CD4-positive, alpha-beta T cell (primary cell): Measurements from ENCODE around the gene NCOR2. TPM values are rescaled to one million over a fixed set of nuclear protein-coding genes. Genes with fewer than 3 reads are reported as not detected.

Source experiments
- ATAC-seq: fragments of 200-7000 bp; cut with Tn5 transposase; one replicate; pipeline ENCODE4 v1.10.0; 2022; ENCODE audit warnings: mild to moderate bottlenecking; ENCODE audit not compliant: poor library complexity
- CTCF ChIA-PET: fragments of 350-600 bp; sonication (Branson Sonifier 250); formaldehyde crosslinking; loops from one replicate; lab custom pipeline; 2021; ENCODE audit warnings: antibody characterized with exemption, inconsistent platforms; lab: Charles Lee
- POLR2A ChIA-PET: fragments of 350-600 bp; sonication (Branson Sonifier 250); formaldehyde crosslinking; loops from one replicate; lab custom pipeline; 2021; ENCODE audit warnings: antibody characterized with exemption, inconsistent platforms; lab: Charles Lee
- DNase-seq, 14 experiments: peaks; one replicate each; pipeline ENCODE4 v3.0.0-alpha.2; 2013 to 2020; ENCODE audit warnings: mixed read lengths in 2 of 14
- H3K27ac ChIP-seq, 2 donors: one replicate each; pipeline versions ENCODE4 v1.5.1 to v1.7.0; 2013; ENCODE audit warnings: low read length in 2 of 2, low read depth in 1 of 2, mild to moderate bottlenecking in 1 of 2
- H3K27me3 ChIP-seq, 2 experiments: 1 replicate in 1 of 2; 2 replicates in 1 of 2; pipeline versions ENCODE4 v1.6.1 to v1.7.0; 2013; ENCODE audit warnings: low read length in 2 of 2, control low read depth in 1 of 2, mild to moderate bottlenecking in 1 of 2, moderate library complexity in 1 of 2; ENCODE audit not compliant: insufficient read depth in 2 of 2, control insufficient read depth in 1 of 2
- H3K36me3 ChIP-seq: one replicate; pipeline ENCODE4 v1.6.1; 2013; ENCODE audit warnings: low read length, control low read depth; ENCODE audit not compliant: insufficient read depth
- H3K4me1 ChIP-seq: one replicate; pipeline ENCODE4 v1.6.1; 2013; ENCODE audit warnings: low read length, control low read depth; ENCODE audit not compliant: insufficient read depth
- H3K4me3 ChIP-seq: one replicate; pipeline ENCODE4 v1.5.1; 2013; ENCODE audit warnings: mild to moderate bottlenecking, low read length, moderate library complexity
- H3K9me3 ChIP-seq, 2 experiments: 1 replicate in 1 of 2; 2 replicates in 1 of 2; pipeline versions ENCODE4 v1.6.1 to v1.7.0; 2013; ENCODE audit warnings: low read length in 2 of 2, mild to moderate bottlenecking in 2 of 2, control low read depth in 1 of 2, moderate library complexity in 1 of 2; ENCODE audit not compliant: control insufficient read depth in 1 of 2, insufficient read depth in 1 of 2
- H3K27ac Mint-ChIP-seq: one replicate; pipeline ENCODE4 v1.8.0; 2020; ENCODE audit warnings: mixed read lengths
- H3K27me3 Mint-ChIP-seq: one replicate; pipeline ENCODE4 v1.8.0; 2021; ENCODE audit warnings: mixed read lengths
- H3K36me3 Mint-ChIP-seq: one replicate; pipeline ENCODE4 v1.8.0; 2021; ENCODE audit warnings: low read depth, mixed read lengths
- H3K4me1 Mint-ChIP-seq: one replicate; pipeline ENCODE4 v1.8.0; 2021; ENCODE audit warnings: low read depth, mixed read lengths
- H3K4me3 Mint-ChIP-seq: one replicate; pipeline ENCODE4 v1.8.0; 2020; ENCODE audit warnings: mild to moderate bottlenecking, mixed read lengths
- H3K9me3 Mint-ChIP-seq: one replicate; pipeline ENCODE4 v1.8.0; 2020; ENCODE audit warnings: mixed read lengths
- intact Hi-C, 2 experiments: fragments of 100-400 bp; cut with DNase I in 1 of 2; cut with micrococcal nuclease in 1 of 2; formaldehyde crosslinking; loops; one replicate each; pipeline versions ENCODE4 v1.15.1 to v1.9.0; 2023 to 2025; cut with DNase I, micrococcal nuclease
- total RNA-seq, 174 experiments: library from RNA in 2 of 174; stranded (reverse) in 2 of 174; gene quantifications; one replicate each; pipeline ENCODE4 v1.2.3 and lab custom pipeline; 2021 to 2026
- TF ChIP-seq, protein P1 (sequence below): fragments of 200-600 bp; IDR thresholded peaks from one replicate; pipeline ENCODE4 v1.8.0; 2022; ENCODE audit warnings: antibody characterized with exemption, mild to moderate bottlenecking

The NCOR2 gene
- total RNA-seq, 2 experiments from 2014 or later: 133 to 140 TPM

DNA sequence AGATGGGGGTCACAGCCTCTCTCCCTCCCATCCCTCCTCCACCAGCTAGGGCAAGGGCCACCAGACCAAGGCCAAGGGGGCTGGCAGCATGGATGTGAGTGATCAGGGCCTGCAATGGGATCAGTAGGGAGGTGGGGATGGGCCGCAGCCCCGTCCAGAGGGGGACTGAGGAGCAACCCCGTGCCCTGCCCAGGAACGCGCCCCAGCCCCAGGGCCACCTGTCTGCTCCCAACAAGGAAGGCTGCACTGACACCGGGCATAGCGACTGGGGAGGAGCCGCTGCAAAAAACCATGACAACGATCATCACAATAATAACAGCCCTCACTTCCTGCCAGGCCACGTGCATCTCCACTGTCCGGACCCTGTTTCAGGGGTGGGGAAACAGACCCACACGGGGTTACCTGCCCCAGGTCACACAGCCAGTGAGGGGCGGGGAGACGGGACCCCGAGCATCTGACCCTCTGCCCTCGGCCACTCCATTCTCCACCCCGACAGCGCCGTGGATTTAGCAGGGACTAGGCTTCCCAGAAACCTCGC is 24.3 kb downstream of the NCOR2 start:
- Mint-ChIP-seq H3K36me3 (no peaks in the 10 kb centered on the region), H3K4me3 (no peak overlapping the region), H3K27me3 (no peaks in the 10 kb centered on the region), H3K9me3 (no peaks in the 10 kb centered on the region), H3K27ac (peak overlapping the region; percentile 83), H3K4me1 (peaks cover 65% of the 10 kb centered on the region)
- Histone ChIP-seq H3K4me3 (no peak overlapping the region), H3K9me3 (peaks cover 0 to 3% of the 10 kb centered on the region in 2 experiments), H3K27me3 (no peaks in the 10 kb centered on the region), H3K36me3 (peaks cover 6% of the 10 kb centered on the region), H3K4me1 (peaks cover 73% of the 10 kb centered on the region), H3K27ac (no peak overlapping the region)
- DNase-seq: peak in 8 of 14 experiments; percentile 17 to 62 (median 28)
- intact Hi-C loops: loop anchor here in 1 of 2 experiments (10.0 kb wide), 1 partner anchor 148 kb away; no protein-coding TSS in a partner anchor
- TF ChIP-seq, protein P1, sequence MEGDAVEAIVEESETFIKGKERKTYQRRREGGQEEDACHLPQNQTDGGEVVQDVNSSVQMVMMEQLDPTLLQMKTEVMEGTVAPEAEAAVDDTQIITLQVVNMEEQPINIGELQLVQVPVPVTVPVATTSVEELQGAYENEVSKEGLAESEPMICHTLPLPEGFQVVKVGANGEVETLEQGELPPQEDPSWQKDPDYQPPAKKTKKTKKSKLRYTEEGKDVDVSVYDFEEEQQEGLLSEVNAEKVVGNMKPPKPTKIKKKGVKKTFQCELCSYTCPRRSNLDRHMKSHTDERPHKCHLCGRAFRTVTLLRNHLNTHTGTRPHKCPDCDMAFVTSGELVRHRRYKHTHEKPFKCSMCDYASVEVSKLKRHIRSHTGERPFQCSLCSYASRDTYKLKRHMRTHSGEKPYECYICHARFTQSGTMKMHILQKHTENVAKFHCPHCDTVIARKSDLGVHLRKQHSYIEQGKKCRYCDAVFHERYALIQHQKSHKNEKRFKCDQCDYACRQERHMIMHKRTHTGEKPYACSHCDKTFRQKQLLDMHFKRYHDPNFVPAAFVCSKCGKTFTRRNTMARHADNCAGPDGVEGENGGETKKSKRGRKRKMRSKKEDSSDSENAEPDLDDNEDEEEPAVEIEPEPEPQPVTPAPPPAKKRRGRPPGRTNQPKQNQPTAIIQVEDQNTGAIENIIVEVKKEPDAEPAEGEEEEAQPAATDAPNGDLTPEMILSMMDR: no peak
- ChIA-PET POLR2A (no interaction called here), CTCF (interaction anchor here (0.5 to 0.7 kb wide), 2 partner anchors 212 to 298 kb away, joined by 3 read pairs; no protein-coding TSS in a partner anchor)
- ATAC-seq: peak; percentile 78

DNA sequence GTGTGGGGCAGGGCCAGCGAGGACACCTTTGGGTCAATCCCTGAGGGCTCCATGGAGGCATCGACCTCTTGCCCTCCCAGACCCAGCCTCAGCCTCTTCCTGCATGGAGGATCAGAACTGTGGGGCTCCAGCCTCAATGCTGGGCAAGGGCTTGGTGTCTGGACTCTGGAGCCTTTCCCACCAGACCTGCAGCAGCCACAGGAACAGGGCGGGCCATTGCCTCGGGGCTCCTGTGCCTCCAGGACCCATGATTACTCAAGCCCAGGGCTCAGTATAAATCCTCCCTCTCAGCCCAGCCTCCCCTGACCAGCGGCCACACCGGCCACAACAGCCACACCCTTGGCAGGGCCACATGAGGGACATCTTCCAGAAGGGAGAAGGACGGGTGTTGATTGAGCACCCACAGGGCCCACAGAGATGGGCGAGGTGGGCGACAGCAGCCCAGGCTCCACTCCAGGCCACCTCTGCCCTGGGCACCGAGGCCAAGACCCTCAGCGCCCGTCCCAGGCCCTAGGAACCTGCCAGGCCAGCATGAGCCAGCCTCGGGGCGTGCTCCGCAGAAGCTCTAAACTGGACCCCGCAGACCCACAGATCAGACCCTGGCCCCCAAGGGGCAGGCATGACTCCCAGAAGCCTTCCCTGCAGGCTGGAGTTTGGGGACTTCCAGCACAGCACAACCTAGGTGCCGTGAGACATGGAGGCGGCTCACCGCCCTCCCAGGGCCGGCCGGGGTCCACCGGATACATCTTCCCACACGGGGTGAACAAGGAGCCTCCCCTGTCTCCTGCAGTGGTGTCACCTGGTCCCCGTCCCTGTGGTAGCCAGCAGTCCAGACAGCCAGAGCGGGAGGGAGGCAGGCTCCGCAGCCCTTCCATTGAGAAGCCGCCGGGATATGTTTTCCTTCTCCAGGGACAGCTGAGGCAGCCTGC is 25.1 kb downstream of the NCOR2 start:
- no peak overlapping the region for H3K4me3 ChIP-seq
- intact Hi-C loops: loop anchor here in 1 of 2 experiments (10.0 kb wide), 1 partner anchor 147 kb away; no protein-coding TSS in a partner anchor
- DNase-seq (no peak), ATAC-seq (no peak)
- Mint-ChIP-seq H3K4me3 (no peak overlapping the region), H3K27me3 (no peaks in the 10 kb centered on the region), H3K27ac (no peak overlapping the region), H3K4me1 (peaks cover 69% of the 10 kb centered on the region), H3K9me3 (no peaks in the 10 kb centered on the region), H3K36me3 (no peaks in the 10 kb centered on the region)
- ChIA-PET CTCF (interaction anchor here (0.7 kb wide), 1 partner anchor 299 kb away, joined by 3 read pairs; no protein-coding TSS in a partner anchor), POLR2A (no interaction called here)
- no peaks in the 10 kb centered on the region for H3K27me3 ChIP-seq
- no peaks in the 10 kb centered on the region for H3K36me3 ChIP-seq
- no peaks in the 10 kb centered on the region for H3K9me3 ChIP-seq
- no peak overlapping the region for H3K27ac ChIP-seq
- peaks cover 77% of the 10 kb centered on the region for H3K4me1 ChIP-seq
- TF ChIP-seq, protein P1: no peak

DNA sequence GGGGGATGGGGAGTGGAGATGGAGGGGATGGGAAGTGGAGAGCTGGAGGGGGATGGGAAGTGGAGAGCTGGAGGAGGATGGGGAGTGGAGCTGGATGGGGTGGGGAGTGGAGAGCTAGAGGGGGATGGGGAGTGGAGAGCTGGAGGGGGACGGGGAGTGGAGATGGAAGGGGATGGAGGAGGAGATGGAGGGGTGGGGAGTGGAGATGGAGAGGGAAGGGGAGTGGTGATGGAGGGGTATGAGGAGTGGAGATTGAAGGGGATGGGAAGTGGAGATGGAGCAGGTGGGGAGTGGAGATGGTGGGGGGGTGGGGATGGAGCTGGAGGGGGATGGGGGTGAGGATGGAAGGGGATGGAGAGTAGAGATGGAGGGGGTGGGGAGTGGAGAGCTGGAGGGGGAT is 26.1 kb downstream of the NCOR2 start:
- Histone ChIP-seq H3K27ac (no peak overlapping the region), H3K9me3 (no peaks in the 10 kb centered on the region), H3K27me3 (no peaks in the 10 kb centered on the region), H3K36me3 (peaks cover 5% of the 10 kb centered on the region), H3K4me3 (no peak overlapping the region), H3K4me1 (peaks cover 71% of the 10 kb centered on the region)
- Mint-ChIP-seq H3K27ac (no peak overlapping the region), H3K4me1 (peaks cover 69% of the 10 kb centered on the region), H3K27me3 (no peaks in the 10 kb centered on the region), H3K4me3 (no peak overlapping the region), H3K36me3 (peaks cover 8% of the 10 kb centered on the region), H3K9me3 (no peaks in the 10 kb centered on the region)
- POLR2A ChIA-PET: no interaction called here
- DNase-seq: no peak
- TF ChIP-seq, protein P1: no peak
- CTCF ChIA-PET: interaction anchor here (0.6 kb wide), 1 partner anchor 238 kb away, joined by 3 read pairs; no protein-coding TSS in a partner anchor
- intact Hi-C loops: loop anchor here in 1 of 2 experiments (10.0 kb wide), 1 partner anchor 147 kb away; no protein-coding TSS in a partner anchor
- ATAC-seq: no peak
